NB4 (cell line): Measurements from ENCODE around the gene TRIM9.

Experiments
- DNase-seq: peaks from one replicate; pipeline ENCODE4 v3.0.0; 2010; ENCODE audit warnings: low read depth
- H3K4me3 ChIP-seq: one replicate; pipeline ENCODE4 v1.5.1; 2011; ENCODE audit warnings: mild to moderate bottlenecking, low read depth, low read length, moderate library complexity
- CTCF ChIP-seq: IDR thresholded peaks from one replicate; pipeline ENCODE4 v1.5.1; 2012; ENCODE audit warnings: low read depth, low read length
- MYC ChIP-seq: IDR thresholded peaks from 2 replicates; pipeline ENCODE4 v1.6.1; 2011; ENCODE audit warnings: low read depth, low read length
- POLR2A ChIP-seq: IDR thresholded peaks from 2 replicates; pipeline ENCODE4 v1.6.1; 2011; ENCODE audit warnings: mild to moderate bottlenecking; ENCODE audit not compliant: insufficient read length; ENCODE audit errors: extremely low read depth
- TF ChIP-seq, protein P1 (sequence below): IDR thresholded peaks from 2 replicates; pipeline ENCODE4 v1.6.1; 2011; ENCODE audit warnings: low read depth, low read length

TRIM9 gene

DNA sequence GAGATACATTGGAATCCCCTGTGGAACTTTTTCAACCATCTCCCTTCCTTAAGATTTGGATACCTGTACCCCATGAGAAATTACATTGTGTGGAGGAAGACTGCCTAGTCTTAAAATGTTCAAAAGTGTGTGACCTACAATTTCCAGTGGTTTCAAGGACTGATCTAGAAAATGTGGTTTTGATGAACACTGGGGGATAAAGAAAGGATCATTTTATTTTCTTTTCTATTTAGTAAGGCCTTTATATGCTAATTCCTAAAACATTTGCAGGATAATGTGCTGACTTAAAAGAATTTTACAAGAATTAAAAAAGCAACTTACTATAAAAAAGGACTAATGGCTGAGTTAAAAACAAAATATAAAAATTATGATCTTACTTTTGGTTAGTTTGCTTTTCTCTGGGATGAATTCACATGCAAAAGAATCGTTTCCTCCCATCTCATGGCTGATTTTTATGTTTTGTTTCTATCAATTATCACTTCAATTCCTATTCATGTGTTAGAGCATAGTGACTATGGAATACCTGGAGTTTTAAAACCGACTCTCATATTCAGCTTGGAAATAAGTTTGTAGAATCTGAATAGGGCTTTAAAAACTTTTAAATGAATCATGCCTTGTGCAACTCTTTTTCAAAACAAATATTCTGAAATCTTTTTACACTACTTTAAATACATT lies 110.7 kb downstream of the TRIM9 start:
- no peak for DNase-seq
- TF ChIP-seq MYC: no peak
- no peak overlapping the region for H3K4me3 ChIP-seq

GRCh38 chr14:50979941-50980850 lies 114.7 kb downstream of the TRIM9 start:
- no peak overlapping the region for H3K4me3 ChIP-seq
- TF ChIP-seq POLR2A: no peak
- TF ChIP-seq MYC: no peak
- no peak for TF ChIP-seq CTCF
- no peak for DNase-seq

- TF ChIP-seq POLR2A (no peak), CTCF (no peak), MYC (no peak)
- TF ChIP-seq, protein P1, sequence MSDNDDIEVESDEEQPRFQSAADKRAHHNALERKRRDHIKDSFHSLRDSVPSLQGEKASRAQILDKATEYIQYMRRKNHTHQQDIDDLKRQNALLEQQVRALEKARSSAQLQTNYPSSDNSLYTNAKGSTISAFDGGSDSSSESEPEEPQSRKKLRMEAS: no peak
- H3K4me3 ChIP-seq: no peak overlapping the region
- no peak for DNase-seq
Observed at GRCh38 chr14:50978888-50979287, 116.0 kb downstream of the TRIM9 start.

DNA sequence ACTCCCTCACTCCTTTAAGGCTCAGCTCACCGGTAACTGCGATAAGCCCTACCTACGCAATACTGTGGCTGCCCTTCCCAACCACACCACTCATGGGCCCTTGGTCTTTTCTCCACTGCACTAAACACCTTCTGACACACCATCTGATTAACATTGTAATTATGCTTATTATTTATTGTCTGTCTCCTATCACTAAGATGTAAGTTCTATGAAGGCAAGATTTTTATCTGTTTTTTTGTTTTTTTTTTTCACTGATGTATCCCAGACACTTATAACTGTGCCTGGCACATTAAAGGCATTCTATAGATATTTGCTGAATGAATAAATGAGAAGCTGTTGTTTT lies 116.4 kb downstream of the TRIM9 start:
- H3K4me3 ChIP-seq: no peak overlapping the region
- no peak for DNase-seq
- TF ChIP-seq, protein P1: no peak
- TF ChIP-seq POLR2A: no peak
- no peak for TF ChIP-seq CTCF
- TF ChIP-seq MYC: no peak

GRCh38 chr14:50977863-50978528 lies 116.9 kb downstream of the TRIM9 start:
- TF ChIP-seq POLR2A: no peak
- no peak for TF ChIP-seq MYC
- no peak for TF ChIP-seq CTCF
- TF ChIP-seq, protein P1: no peak
- H3K4me3 ChIP-seq: no peak overlapping the region
- DNase-seq: peak; percentile 16

GRCh38 chr14:50974118-50974517 lies 120.8 kb downstream of the TRIM9 start:
- DNase-seq: no peak
- H3K4me3 ChIP-seq: no peak overlapping the region
- TF ChIP-seq CTCF (no peak), MYC (no peak), POLR2A (no peak)
- TF ChIP-seq, protein P1: no peak
